Breast epithelium (tissue), 4 donors: Measurements from ENCODE around the gene DCLRE1C. TPM values are rescaled to one million over a fixed set of nuclear protein-coding genes. Genes with fewer than 3 reads are reported as not detected.

Source experiments
- DNase-seq, 2 donors: peaks; one replicate each; pipeline ENCODE4 v3.0.0-alpha.2; 2019; ENCODE audit warnings: low spot score in 2 of 2
- H3K27ac ChIP-seq, 2 donors: fragments of 200-600 bp; sonication (generic) in 1 of 2; one replicate each; pipeline ENCODE4 v1.5.1; 2016 to 2019; ENCODE audit warnings: mild to moderate bottlenecking in 1 of 2
- H3K27me3 ChIP-seq, 2 donors: fragments of 200-600 bp; sonication (generic) in 1 of 2; one replicate each; pipeline versions ENCODE4 v1.5.1 to v1.6.0; 2017 to 2019; ENCODE audit warnings: control low read depth in 1 of 2, mild to moderate bottlenecking in 1 of 2
- H3K36me3 ChIP-seq: fragments of 200-600 bp; one replicate; pipeline ENCODE4 v1.5.1; 2019
- H3K4me1 ChIP-seq, 2 donors: fragments of 200-600 bp; sonication (generic); one replicate each; pipeline ENCODE4 v1.5.1; 2016 to 2019; ENCODE audit warnings: control low read depth in 1 of 2
- H3K4me3 ChIP-seq, 3 donors: fragments of 200-600 bp; sonication (generic); 1 replicate in 2 of 3; 2 replicates in 1 of 3; pipeline ENCODE4 v1.5.1; 2016 to 2019; ENCODE audit warnings: mild to moderate bottlenecking in 3 of 3, moderate library complexity in 2 of 3
- H3K9me3 ChIP-seq, 2 donors: fragments of 200-600 bp; sonication (generic) in 1 of 2; one replicate each; pipeline ENCODE4 v1.5.1; 2016 to 2019; ENCODE audit warnings: control low read depth in 1 of 2
- CTCF ChIP-seq, 3 donors: fragments of 450-650 bp; IDR thresholded peaks; one replicate each; pipeline ENCODE4 v1.5.1; 2016 to 2017; ENCODE audit warnings: antibody characterized with exemption in 3 of 3, mild to moderate bottlenecking in 3 of 3, moderate library complexity in 3 of 3
- POLR2A ChIP-seq: fragments of 450-650 bp; IDR thresholded peaks from one replicate; pipeline ENCODE4 v1.6.1; 2016; ENCODE audit warnings: antibody characterized with exemption, mild to moderate bottlenecking, moderate library complexity
- POLR2AphosphoS5 ChIP-seq, 3 donors: sonication (generic); formaldehyde crosslinking; IDR thresholded peaks; one replicate each; pipeline ENCODE4 v1.6.1; 2017; ENCODE audit warnings: antibody characterized with exemption in 3 of 3
- intact Hi-C: fragments of 100-400 bp; cut with DNase I; formaldehyde crosslinking; loops from one replicate; pipeline ENCODE4 v1.15.1; 2023; ENCODE audit warnings: low total_unique reads
- total RNA-seq, 3 donors: library from RNA; depleted of rRNA; stranded (reverse); fragments of >200 nt; gene quantifications; one replicate each; pipeline ENCODE4 v1.1.0, GENCODE V29; 2016

DCLRE1C gene
- total RNA-seq, 3 donors from 2014 or later, result 8.3 to 21.2 (median 10.8) TPM

GRCh38 chr10:14891151-14891550 lies 62.7 kb downstream of the DCLRE1C start:
- Histone ChIP-seq H3K4me1 (no peaks in the 10 kb centered on the region), H3K4me3 (no peak overlapping the region), H3K36me3 (no peaks in the 10 kb centered on the region), H3K27ac (no peak overlapping the region), H3K9me3 (no peaks in the 10 kb centered on the region), H3K27me3 (no peaks in the 10 kb centered on the region)
- intact Hi-C loops, result no loop called here
- no peak for DNase-seq
- no peak for TF ChIP-seq POLR2AphosphoS5 (IDR thresholded peaks at IDR 0.05)
- TF ChIP-seq POLR2A, result no peak
- TF ChIP-seq CTCF (IDR thresholded peaks at IDR 0.05), result no peak

- no peak overlapping the region for H3K27ac ChIP-seq
- no peak for TF ChIP-seq CTCF (IDR thresholded peaks at IDR 0.05)
- no peak for TF ChIP-seq POLR2AphosphoS5 (IDR thresholded peaks at IDR 0.05)
- no peak for TF ChIP-seq POLR2A
- H3K4me3 ChIP-seq, result no peak overlapping the region
- H3K36me3 ChIP-seq, result no peaks in the 10 kb centered on the region
- H3K9me3 ChIP-seq, result no peaks in the 10 kb centered on the region
- no peak for DNase-seq
- no peaks in the 10 kb centered on the region for H3K4me1 ChIP-seq
- intact Hi-C loops, result no loop called here
- no peaks in the 10 kb centered on the region for H3K27me3 ChIP-seq
Observed at GRCh38 chr10:14889318-14889717, 64.6 kb downstream of the DCLRE1C start.

GRCh38 chr10:14884082-14884481 lies 69.8 kb downstream of the DCLRE1C start:
- TF ChIP-seq POLR2A (no peak), CTCF (IDR thresholded peaks at IDR 0.05) (no peak), POLR2AphosphoS5 (IDR thresholded peaks at IDR 0.05) (no peak)
- intact Hi-C loops, result no loop called here

GRCh38 chr10:14880229-14880628 lies 73.7 kb downstream of the DCLRE1C start:
- intact Hi-C loops, result no loop called here

More at GRCh38 chr10:14884082-14884481, 69.8 kb downstream of the DCLRE1C start:
- no peak for DNase-seq
- no peaks in the 10 kb centered on the region for H3K27me3 ChIP-seq
- no peak overlapping the region for H3K27ac ChIP-seq
- H3K9me3 ChIP-seq, result no peaks in the 10 kb centered on the region
- no peak overlapping the region for H3K4me3 ChIP-seq
- H3K36me3 ChIP-seq, result no peaks in the 10 kb centered on the region
- no peaks in the 10 kb centered on the region for H3K4me1 ChIP-seq

GRCh38 chr10:14879928-14880193 lies 74.0 kb downstream of the DCLRE1C start:
- Histone ChIP-seq H3K4me3 (peak overlapping the region; percentile 84 to 94 (median 84)), H3K27me3 (no peaks in the 10 kb centered on the region), H3K27ac (no peak overlapping the region), H3K36me3 (no peaks in the 10 kb centered on the region), H3K4me1 (no peaks in the 10 kb centered on the region), H3K9me3 (no peaks in the 10 kb centered on the region)
- intact Hi-C loops, result no loop called here
- TF ChIP-seq POLR2AphosphoS5 (IDR thresholded peaks at IDR 0.05) (no peak), CTCF (IDR thresholded peaks at IDR 0.05) (no peak), POLR2A (no peak)
- DNase-seq, result no peak

More at GRCh38 chr10:14880229-14880628, 73.7 kb downstream of the DCLRE1C start:
- Histone ChIP-seq H3K4me1 (no peaks in the 10 kb centered on the region), H3K36me3 (no peaks in the 10 kb centered on the region), H3K4me3 (peak overlapping the region in 1 of 3 donors; percentile 84), H3K27ac (no peak overlapping the region), H3K9me3 (no peaks in the 10 kb centered on the region), H3K27me3 (no peaks in the 10 kb centered on the region)
- TF ChIP-seq POLR2A, result no peak
- TF ChIP-seq CTCF (IDR thresholded peaks at IDR 0.05), result no peak
- no peak for TF ChIP-seq POLR2AphosphoS5 (IDR thresholded peaks at IDR 0.05)
- no peak for DNase-seq
